ENCODE results near the gene HLA-DMB.

HLA-DMB gene

GRCh38 chr6:32940656-32941213, at the start of gene HLA-DMB:
HLA-DMB (minus strand) TSS chr6:32941028; CDS start chr6:32940807, 221 bp downstream.
- peak; percentile 89 for DNase-seq

- peak; percentile 44 for DNase-seq
These were observed 48.5 kb upstream of the HLA-DMB start for GRCh38 chr6:32989368-32989767.

GRCh38 chr6:32984622-32985389, 44.0 kb upstream of the HLA-DMB start:
- peak; percentile 96 for DNase-seq

GRCh38 chr6:32983964-32984621, 43.3 kb upstream of the HLA-DMB start:
- DNase-seq = peak; percentile 75

GRCh38 chr6:32983493-32983848, 42.6 kb upstream of the HLA-DMB start:
- DNase-seq = no peak

- DNase-seq = peak; percentile 62
These were observed 42.1 kb upstream of the HLA-DMB start for GRCh38 chr6:32982702-32983492.

- peak; percentile 42 for DNase-seq
These were observed 41.4 kb upstream of the HLA-DMB start for GRCh38 chr6:32982084-32982701.

- DNase-seq = no peak
These were observed 39.7 kb upstream of the HLA-DMB start for GRCh38 chr6:32980488-32981038.

GRCh38 chr6:32979720-32980487, 39.1 kb upstream of the HLA-DMB start:
- no peak for DNase-seq

- no peak for DNase-seq
These were observed 37.1 kb upstream of the HLA-DMB start for GRCh38 chr6:32977953-32978324.

- no peak for DNase-seq
These were observed 36.6 kb upstream of the HLA-DMB start for GRCh38 chr6:32977272-32977952.

- DNase-seq = no peak
These were observed 35.7 kb upstream of the HLA-DMB start for GRCh38 chr6:32976334-32977069.

GRCh38 chr6:32975886-32976285, 35.1 kb upstream of the HLA-DMB start:
- no peak for DNase-seq

- no peak for DNase-seq
These were observed 33.9 kb upstream of the HLA-DMB start for GRCh38 chr6:32974541-32975308.

GRCh38 chr6:32974016-32974333, 33.1 kb upstream of the HLA-DMB start:
- DNase-seq = peak; percentile 57

- DNase-seq = peak; percentile 77
These were observed 32.6 kb upstream of the HLA-DMB start for GRCh38 chr6:32973144-32974015.

GRCh38 chr6:32972353-32973143, 31.7 kb upstream of the HLA-DMB start:
- peak; percentile 77 for DNase-seq
